GM23248 (cell line): Measurements from ENCODE around the gene MPV17L2.

Experiments
- EZH2 ChIP-seq: fragments of 200-600 bp; sonication (generic); IDR thresholded peaks from 2 replicates; pipeline ENCODE4 v1.6.1; 2018; ENCODE audit warnings: antibody characterized with exemption, mild to moderate bottlenecking; ENCODE audit not compliant: insufficient read depth, poor library complexity, severe bottlenecking
- EZH2phosphoT487 ChIP-seq: fragments of 200-600 bp; sonication (generic); IDR thresholded peaks from 2 replicates; pipeline ENCODE4 v1.6.1; 2018; ENCODE audit warnings: antibody characterized with exemption, moderate library complexity, mild to moderate bottlenecking, low read depth; ENCODE audit not compliant: insufficient read depth

DNA sequence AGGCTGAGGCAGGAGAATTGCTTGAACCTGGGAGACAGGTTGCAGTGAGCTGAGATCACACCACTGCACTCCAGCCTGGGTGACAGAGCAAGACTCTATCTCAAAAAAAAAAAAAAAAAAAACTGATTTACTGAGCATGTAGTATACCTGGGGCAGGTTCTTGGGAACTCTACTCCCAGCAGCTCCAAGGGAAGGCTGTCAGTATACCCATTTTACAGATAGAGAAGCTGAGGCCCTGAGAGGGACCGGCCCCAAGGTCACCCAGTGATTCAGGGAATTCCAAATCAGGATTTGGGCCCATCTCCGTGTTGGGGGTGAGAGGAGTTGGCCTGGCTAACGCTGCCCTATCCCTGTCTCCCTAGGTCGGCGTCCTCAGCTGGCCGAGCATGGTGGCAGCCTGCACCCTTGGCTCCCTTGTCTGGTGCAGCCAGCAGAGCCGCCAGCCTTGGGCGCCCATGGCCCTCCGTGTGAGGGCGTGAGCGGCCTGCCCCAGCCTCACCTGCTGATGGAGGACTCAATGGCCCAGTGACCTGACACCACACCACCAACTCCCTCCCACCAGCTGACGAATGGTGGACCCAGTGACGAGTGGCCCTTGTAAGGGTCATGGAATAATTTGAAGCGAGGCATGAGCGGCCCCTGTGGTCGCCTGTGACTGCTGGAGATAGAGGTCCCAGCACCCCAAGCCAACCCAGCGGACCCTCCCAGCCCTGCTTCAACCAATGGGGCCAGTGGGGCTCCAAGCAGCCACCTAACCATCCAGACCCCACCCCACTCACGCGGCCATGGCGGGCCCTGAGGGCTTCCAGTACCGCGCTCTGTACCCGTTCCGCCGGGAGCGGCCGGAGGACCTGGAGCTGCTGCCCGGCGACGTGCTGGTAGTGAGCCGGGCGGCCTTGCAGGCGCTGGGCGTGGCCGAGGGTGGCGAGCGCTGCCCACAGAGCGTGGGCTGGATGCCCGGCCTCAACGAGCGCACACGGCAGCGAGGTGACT is 37.6 kb upstream of the MPV17L2 start:
- TF ChIP-seq EZH2 (no peak), EZH2phosphoT487 (no peak)
